A549 (cell line): ENCODE results near the gene CDX1.

Source experiments
- GATA3 ChIP-seq: IDR thresholded peaks from 2 replicates; pipeline ENCODE4 v1.6.1; 2012; ENCODE audit warnings: borderline replicate concordance
- JUNB ChIP-seq: fragments of >200 bp; sonication (Bioruptor Twin); formaldehyde crosslinking; IDR thresholded peaks from 2 replicates; pipeline ENCODE4 v1.6.1; 2016
- MAZ ChIP-seq: fragments of 150-350 bp; IDR thresholded peaks from 2 replicates; pipeline ENCODE4 v1.6.1; 2014; ENCODE audit warnings: antibody characterized with exemption, low read depth, low read length, borderline replicate concordance
- RCOR1 ChIP-seq: fragments of 150-350 bp; IDR thresholded peaks from 2 replicates; pipeline ENCODE4 v1.6.1; 2014; ENCODE audit warnings: antibody characterized with exemption, low read length, low read depth
- TF ChIP-seq, protein P1 (sequence below): IDR thresholded peaks from 2 replicates; pipeline ENCODE4 v1.6.1; 2012

DNA sequence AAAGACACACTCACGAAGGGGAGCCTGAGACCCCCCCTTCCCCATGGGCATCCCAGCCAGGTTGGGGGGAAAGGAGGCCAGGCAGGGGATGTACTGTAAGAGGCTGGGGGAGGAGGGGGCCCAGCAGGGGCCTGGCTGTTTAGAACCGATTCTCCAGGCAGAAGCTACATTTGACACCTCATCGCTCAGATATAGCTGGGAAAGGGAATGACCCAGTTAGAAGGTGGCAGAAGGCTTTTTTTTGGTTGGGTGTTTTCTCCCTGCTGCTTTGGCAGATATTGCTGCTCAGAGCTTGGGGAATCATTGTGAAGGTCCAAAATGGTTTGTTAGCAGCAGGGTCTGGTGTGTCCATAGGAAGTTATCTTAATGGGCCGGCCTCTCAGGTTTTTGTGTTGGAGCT lies 6.0 kb downstream of the CDX1 start:
- TF ChIP-seq MAZ, result no peak
- no peak for TF ChIP-seq RCOR1
- TF ChIP-seq JUNB, result no peak
- TF ChIP-seq, protein P1, sequence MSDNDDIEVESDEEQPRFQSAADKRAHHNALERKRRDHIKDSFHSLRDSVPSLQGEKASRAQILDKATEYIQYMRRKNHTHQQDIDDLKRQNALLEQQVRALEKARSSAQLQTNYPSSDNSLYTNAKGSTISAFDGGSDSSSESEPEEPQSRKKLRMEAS, result no peak
- TF ChIP-seq GATA3, result no peak
